PC-3 (cell line): Measurements from ENCODE around the gene SLC26A8. TPM values are rescaled to one million over a fixed set of nuclear protein-coding genes. Genes with fewer than 3 reads are reported as not detected.
"Not testable (repeated sequence)": the region's sequence is repeated elsewhere in the genome, so short reads cannot be mapped to it uniquely, and the experiment has no call there.

Experiments
- ATAC-seq: fragments of 200-7000 bp; cut with Tn5 transposase; 2 replicates; pipeline ENCODE4 v1.9.1; 2020; ENCODE audit warnings: mild to moderate bottlenecking, moderate library complexity
- BruUV-seq: library from RNA; stranded (reverse); fragments of 400-500 nt; replicated peaks from 2 replicates; lab custom pipeline; 2021; lab: Mats Ljungman, UMichigan
- CTCF ChIA-PET: fragments of 300-600 bp; sonication (Branson Sonifier 250); formaldehyde crosslinking; loops from one replicate; lab custom pipeline; 2022; ENCODE audit warnings: antibody characterized with exemption; lab: Charles Lee
- POLR2A ChIA-PET: fragments of 300-600 bp; sonication (Branson Sonifier 250); formaldehyde crosslinking; loops from one replicate; lab custom pipeline; 2022; ENCODE audit warnings: antibody characterized with exemption; ENCODE audit not compliant: unreplicated experiment; lab: Charles Lee
- DNase-seq: peaks from one replicate; pipeline ENCODE4 v3.0.0-alpha.2; 2015
- H2AFZ ChIP-seq: fragments of 300-600 bp; sonication (generic); 2 replicates; pipeline ENCODE4 v1.6.0; 2016; ENCODE audit warnings: antibody characterized with exemption, low read length
- H3F3A ChIP-seq: fragments of 300-600 bp; sonication (generic); one replicate; pipeline ENCODE4 v1.6.0; 2017; ENCODE audit warnings: antibody characterized with exemption, low read length, control low read depth, mild to moderate bottlenecking; ENCODE audit not compliant: unreplicated experiment
- H3K27ac ChIP-seq: fragments of 300-600 bp; sonication (generic); 2 replicates; pipeline ENCODE4 v1.5.1; 2016; ENCODE audit warnings: mild to moderate bottlenecking, low read length
- H3K27me3 ChIP-seq: fragments of 300-600 bp; sonication (generic); 2 replicates; pipeline ENCODE4 v1.6.1; 2016; ENCODE audit warnings: low read length, mixed read lengths
- H3K36me3 ChIP-seq: fragments of 300-600 bp; sonication (generic); 2 replicates; pipeline ENCODE4 v1.6.1; 2016; ENCODE audit warnings: low read depth, mixed run types, low read length, mixed read lengths
- H3K4me1 ChIP-seq: fragments of 300-600 bp; sonication (generic); 2 replicates; pipeline ENCODE4 v1.5.1; 2016; ENCODE audit warnings: low read length; ENCODE audit not compliant: insufficient read depth
- H3K4me2 ChIP-seq: fragments of 300-600 bp; sonication (generic); 2 replicates; pipeline ENCODE4 v1.6.0; 2016; ENCODE audit warnings: low read length
- H3K4me3 ChIP-seq: fragments of 300-600 bp; sonication (generic); 2 replicates; pipeline ENCODE4 v1.5.1; 2016; ENCODE audit warnings: mild to moderate bottlenecking, low read length, mixed read lengths
- H3K79me2 ChIP-seq: fragments of 300-600 bp; sonication (generic); 2 replicates; pipeline ENCODE4 v1.6.1; 2017; ENCODE audit warnings: low read length, mixed read lengths
- H3K9ac ChIP-seq: fragments of 300-600 bp; sonication (generic); 2 replicates; pipeline ENCODE4 v1.6.0; 2016; ENCODE audit warnings: mild to moderate bottlenecking, low read length
- H3K9me2 ChIP-seq: fragments of 300-600 bp; sonication (generic); replicated peaks from 2 replicates; pipeline ENCODE4 v1.6.1; 2016; ENCODE audit warnings: mixed run types, low read length, mixed read lengths
- H3K9me3 ChIP-seq: fragments of 300-600 bp; sonication (generic); 2 replicates; pipeline ENCODE4 v1.6.1; 2016; ENCODE audit warnings: low read length, mixed read lengths
- H4K20me1 ChIP-seq: fragments of 300-600 bp; sonication (generic); 2 replicates; pipeline ENCODE4 v1.6.1; 2016; ENCODE audit warnings: low read length, mixed read lengths
- EZH2 ChIP-seq: fragments of 300-600 bp; sonication (generic); IDR thresholded peaks from one replicate; pipeline ENCODE4 v1.6.1; 2017; ENCODE audit warnings: antibody characterized with exemption, mild to moderate bottlenecking, low read length; ENCODE audit not compliant: unreplicated experiment
- EZH2phosphoT487 ChIP-seq: fragments of 300-600 bp; sonication (generic); IDR thresholded peaks from 2 replicates; pipeline ENCODE4 v1.6.1; 2018; ENCODE audit warnings: mild to moderate bottlenecking, antibody characterized with exemption, low read length, borderline replicate concordance
- intact Hi-C: fragments of 100-400 bp; cut with micrococcal nuclease; formaldehyde crosslinking; loops from 2 replicates; pipeline ENCODE4 v1.9.0; 2023
- total RNA-seq: library from RNA; depleted of rRNA; stranded (reverse); fragments of >200 nt; gene quantifications from 2 replicates; pipeline ENCODE4 v1.2.3, GENCODE V29; 2014
- TF ChIP-seq, protein P1 (sequence below): fragments of 300-600 bp; sonication (generic); conservative IDR thresholded peaks from 2 replicates; pipeline ENCODE4 v1.5.1; 2017; ENCODE audit warnings: antibody characterized with exemption, low read depth, mild to moderate bottlenecking, low read length

The SLC26A8 gene
- total RNA-seq, 1 experiment from 2014 or later, result not detected

DNA sequence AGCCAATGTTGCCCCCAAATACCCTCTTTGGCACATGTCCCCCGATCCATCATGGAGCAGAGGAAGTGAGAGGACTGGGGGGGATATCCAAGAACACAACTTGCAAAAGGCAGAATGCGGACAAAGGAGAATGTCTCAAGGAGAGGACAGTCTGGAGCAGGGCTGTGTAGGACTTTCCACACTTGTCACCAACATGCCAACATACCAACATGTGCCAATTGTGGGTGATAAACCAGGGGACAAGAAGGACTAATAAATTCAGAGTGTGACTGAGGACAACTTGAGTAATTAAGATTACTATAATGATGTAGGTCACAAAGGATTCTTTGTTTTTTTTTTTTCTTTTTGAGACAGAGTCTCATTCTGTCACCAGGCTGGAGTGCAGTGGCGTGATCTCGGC lies 8.8 kb downstream of the SLC26A8 start:
- ChIA-PET CTCF (no interaction called here), POLR2A (interaction anchor here (0.5 kb wide), 1 partner anchor 40 kb away, joined by 17 read pairs; no protein-coding TSS in a partner anchor)
- Histone ChIP-seq H3K9ac (no peak overlapping the region), H3K36me3 (no peaks in the 10 kb centered on the region), H3K27me3 (no peaks in the 10 kb centered on the region), H3K79me2 (no peaks in the 10 kb centered on the region), H3K4me1 (no peaks in the 10 kb centered on the region), H3K9me2 (no peaks in the 10 kb centered on the region), H3K27ac (no peak overlapping the region), H4K20me1 (no peaks in the 10 kb centered on the region), H3K4me3 (no peak overlapping the region), H3K4me2 (no peak overlapping the region), H3F3A (no peaks in the 10 kb centered on the region), H3K9me3 (no peaks in the 10 kb centered on the region), H2AFZ (no peak overlapping the region)
- ATAC-seq, result no peak
- no peak for DNase-seq
- intact Hi-C loops, result no loop called here
- no TSS peak for BruUV-seq
- TF ChIP-seq, protein P1, sequence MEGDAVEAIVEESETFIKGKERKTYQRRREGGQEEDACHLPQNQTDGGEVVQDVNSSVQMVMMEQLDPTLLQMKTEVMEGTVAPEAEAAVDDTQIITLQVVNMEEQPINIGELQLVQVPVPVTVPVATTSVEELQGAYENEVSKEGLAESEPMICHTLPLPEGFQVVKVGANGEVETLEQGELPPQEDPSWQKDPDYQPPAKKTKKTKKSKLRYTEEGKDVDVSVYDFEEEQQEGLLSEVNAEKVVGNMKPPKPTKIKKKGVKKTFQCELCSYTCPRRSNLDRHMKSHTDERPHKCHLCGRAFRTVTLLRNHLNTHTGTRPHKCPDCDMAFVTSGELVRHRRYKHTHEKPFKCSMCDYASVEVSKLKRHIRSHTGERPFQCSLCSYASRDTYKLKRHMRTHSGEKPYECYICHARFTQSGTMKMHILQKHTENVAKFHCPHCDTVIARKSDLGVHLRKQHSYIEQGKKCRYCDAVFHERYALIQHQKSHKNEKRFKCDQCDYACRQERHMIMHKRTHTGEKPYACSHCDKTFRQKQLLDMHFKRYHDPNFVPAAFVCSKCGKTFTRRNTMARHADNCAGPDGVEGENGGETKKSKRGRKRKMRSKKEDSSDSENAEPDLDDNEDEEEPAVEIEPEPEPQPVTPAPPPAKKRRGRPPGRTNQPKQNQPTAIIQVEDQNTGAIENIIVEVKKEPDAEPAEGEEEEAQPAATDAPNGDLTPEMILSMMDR, result no peak
- no peak for TF ChIP-seq EZH2
- no peak for TF ChIP-seq EZH2phosphoT487

DNA sequence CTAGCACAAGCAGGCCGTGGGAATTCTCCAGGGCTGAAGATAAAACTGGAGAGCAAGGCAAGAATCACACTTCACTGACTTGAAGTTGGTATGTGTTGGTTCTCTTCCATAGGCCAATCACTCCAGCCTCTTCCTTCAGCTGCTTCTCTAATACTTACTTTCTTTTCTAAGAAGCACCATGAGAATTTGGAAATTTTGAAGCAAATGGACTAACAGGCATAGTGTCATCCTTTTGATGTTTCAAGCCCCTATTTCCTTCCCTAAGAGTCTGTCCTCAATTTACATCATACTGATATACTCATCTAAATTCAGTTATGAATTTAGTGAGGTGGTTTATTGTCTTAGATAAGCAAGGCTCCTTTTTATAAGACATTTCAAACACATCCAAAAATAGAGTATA lies 24.0 kb downstream of the SLC26A8 start:
- Histone ChIP-seq H3K9me3 (no peaks in the 10 kb centered on the region), H3K4me3 (no peak overlapping the region), H3K36me3 (no peaks in the 10 kb centered on the region), H3K27ac (no peak overlapping the region), H3K27me3 (peaks cover 10% of the 10 kb centered on the region; the same call in 1 of the 2 replicates), H3F3A (no peaks in the 10 kb centered on the region), H3K4me2 (no peak overlapping the region), H3K9me2 (no peaks in the 10 kb centered on the region), H2AFZ (no peak overlapping the region), H3K4me1 (no peaks in the 10 kb centered on the region), H4K20me1 (no peaks in the 10 kb centered on the region), H3K79me2 (no peaks in the 10 kb centered on the region), H3K9ac (no peak overlapping the region)
- POLR2A ChIA-PET, result no interaction called here
- intact Hi-C loops, result no loop called here
- BruUV-seq, result no TSS peak
- TF ChIP-seq EZH2phosphoT487 (no peak), EZH2 (no peak)
- TF ChIP-seq, protein P1, result no peak
- DNase-seq (no peak), ATAC-seq (no peak)
- CTCF ChIA-PET, result interaction anchor here (0.5 kb wide), 1 partner anchor 221 kb away, joined by 3 read pairs; no protein-coding TSS in a partner anchor

DNA sequence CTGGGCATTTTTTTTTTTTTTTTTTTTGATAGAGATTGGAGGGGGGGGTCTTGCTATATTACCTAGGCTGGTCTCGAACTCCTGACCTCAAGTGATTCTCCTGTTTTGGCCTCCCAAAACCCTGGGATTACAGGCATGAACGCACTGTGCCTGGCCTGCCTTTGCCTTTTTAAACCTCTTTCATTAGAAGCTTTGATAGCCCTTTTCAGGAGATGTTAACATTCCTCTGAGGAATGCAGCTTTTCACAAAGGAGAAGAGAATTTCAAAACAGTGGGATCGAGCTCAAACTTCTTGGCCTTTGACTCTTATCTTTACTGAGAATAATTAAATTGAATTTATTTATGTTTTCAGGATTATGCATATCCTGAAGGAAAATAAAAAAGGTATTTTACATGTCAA lies 31.3 kb downstream of the SLC26A8 start:
- no peaks in the 10 kb centered on the region for H3K9me2 ChIP-seq
- H3K27ac ChIP-seq, result no peak overlapping the region
- H4K20me1 ChIP-seq, result no peaks in the 10 kb centered on the region
- H3K4me2 ChIP-seq, result no peak overlapping the region
- no peaks in the 10 kb centered on the region for H3K36me3 ChIP-seq
- peaks cover 10% of the 10 kb centered on the region; the same call in 1 of the 2 replicates for H3K27me3 ChIP-seq
- H3F3A ChIP-seq, result no peaks in the 10 kb centered on the region
- CTCF ChIA-PET, result no interaction called here
- no peaks in the 10 kb centered on the region for H3K4me1 ChIP-seq
- H3K79me2 ChIP-seq, result no peaks in the 10 kb centered on the region
- no peak overlapping the region for H2AFZ ChIP-seq
- intact Hi-C loops, result no loop called here
- no peak for ATAC-seq
- no peaks in the 10 kb centered on the region for H3K9me3 ChIP-seq
- no peak for DNase-seq
- no TSS peak for BruUV-seq
- H3K4me3 ChIP-seq, result no peak overlapping the region
- POLR2A ChIA-PET, result no interaction called here
- H3K9ac ChIP-seq, result no peak overlapping the region
- TF ChIP-seq, protein P1, result no peak
- TF ChIP-seq EZH2 (no peak), EZH2phosphoT487 (no peak)

DNA sequence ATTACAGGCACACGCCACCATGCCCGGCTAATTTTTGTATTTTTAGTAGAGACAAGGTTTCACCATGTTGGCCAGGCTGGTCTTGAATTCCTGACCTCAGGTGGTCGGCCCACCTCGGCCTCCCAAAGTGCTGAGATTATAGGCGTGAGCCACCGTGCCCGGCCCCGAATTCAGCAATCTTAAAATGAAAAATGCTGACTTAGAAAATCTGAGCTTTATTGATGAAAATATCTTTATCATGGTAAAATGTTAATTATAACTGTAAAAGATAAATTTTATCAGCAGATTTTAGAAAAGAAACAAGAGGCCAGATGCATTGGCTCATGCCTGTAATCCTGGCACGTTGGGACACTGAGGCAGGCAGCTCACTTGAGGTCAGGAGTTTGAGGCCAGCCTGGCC lies 36.4 kb downstream of the SLC26A8 start:
- H3K27ac ChIP-seq, ATAC-seq, H3K9ac ChIP-seq, intact Hi-C loops, H3K9me2 ChIP-seq, H2AFZ ChIP-seq, H3K4me1 ChIP-seq, POLR2A ChIA-PET, CTCF ChIA-PET, H3F3A ChIP-seq, DNase-seq, H3K4me3 ChIP-seq, BruUV-seq, H3K4me2 ChIP-seq, H3K36me3 ChIP-seq, H3K27me3 ChIP-seq, H3K79me2 ChIP-seq, H4K20me1 ChIP-seq, H3K9me3 ChIP-seq: not testable (repeated sequence)
